Activated CD8-positive, alpha-beta memory T cell treated with anti-CD3 and anti-CD28 coated beads for 48 hours (primary cell): ENCODE measurements around the gene ACRBP.

Source experiments
- DNase-seq, 3 experiments: peaks; one replicate each; pipeline ENCODE4 v3.0.0-alpha.2; 2020; ENCODE audit warnings: low read depth in 2 of 3, low spot score in 2 of 3

The ACRBP gene

GRCh38 chr12:6650832-6651231 is 3.6 kb upstream of the ACRBP start:
- no peak for DNase-seq

GRCh38 chr12:6646276-6647082 is 753 bp downstream of the ACRBP start:
- DNase-seq = no peak

GRCh38 chr12:6644903-6645302 is 2.3 kb downstream of the ACRBP start:
- DNase-seq = no peak

- no peak for DNase-seq
These were observed 3.0 kb downstream of the ACRBP start for GRCh38 chr12:6644257-6644596.

- no peak for DNase-seq
These were observed 3.5 kb downstream of the ACRBP start for GRCh38 chr12:6643569-6644256.

- no peak for DNase-seq
These were observed 6.1 kb downstream of the ACRBP start for GRCh38 chr12:6641131-6641530.

GRCh38 chr12:6640497-6640896 is 6.7 kb downstream of the ACRBP start:
- no peak for DNase-seq

- no peak for DNase-seq
These were observed 8.0 kb downstream of the ACRBP start for GRCh38 chr12:6639151-6639801.

- no peak for DNase-seq
These were observed 8.9 kb downstream of the ACRBP start for GRCh38 chr12:6638305-6638704.

- DNase-seq = no peak
These were observed 11.2 kb downstream of the ACRBP start, which contains the start of gene LPAR5 for GRCh38 chr12:6635856-6636531. TSS of gene LPAR5 (minus strand) at chr12:6635959. CDS start at chr12:6621248, 14,711 bp downstream.

- no peak for DNase-seq
These were observed 11.8 kb downstream of the ACRBP start for GRCh38 chr12:6635375-6635855.

- DNase-seq = no peak
These were observed 14.9 kb downstream of the ACRBP start for GRCh38 chr12:6632026-6632983.

GRCh38 chr12:6631549-6631961 is 15.7 kb downstream of the ACRBP start:
- DNase-seq = no peak

- no peak for DNase-seq
These were observed 16.5 kb downstream of the ACRBP start for GRCh38 chr12:6630736-6631135.

GRCh38 chr12:6627616-6628015 is 19.6 kb downstream of the ACRBP start:
- DNase-seq = no peak

- DNase-seq = no peak
These were observed 20.5 kb downstream of the ACRBP start for GRCh38 chr12:6626654-6627283.

GRCh38 chr12:6620885-6621274 is 26.4 kb downstream of the ACRBP start:
- no peak for DNase-seq

GRCh38 chr12:6620137-6620884 is 26.9 kb downstream of the ACRBP start:
- DNase-seq = no peak
